Activated T-cell treated with anti-CD3 and anti-CD28 coated beads, Interleukin-2, amount 50 U/mL, for 1 hour (primary cell): ENCODE results near the gene RASGRF1.
"Not testable (repeated sequence)": the region's sequence is repeated elsewhere in the genome, so short reads cannot be mapped to it uniquely, and the experiment has no call there.

Source experiments
- DNase-seq: peaks from one replicate; pipeline ENCODE4 v3.0.0-alpha.2; 2020

Gene RASGRF1

DNA sequence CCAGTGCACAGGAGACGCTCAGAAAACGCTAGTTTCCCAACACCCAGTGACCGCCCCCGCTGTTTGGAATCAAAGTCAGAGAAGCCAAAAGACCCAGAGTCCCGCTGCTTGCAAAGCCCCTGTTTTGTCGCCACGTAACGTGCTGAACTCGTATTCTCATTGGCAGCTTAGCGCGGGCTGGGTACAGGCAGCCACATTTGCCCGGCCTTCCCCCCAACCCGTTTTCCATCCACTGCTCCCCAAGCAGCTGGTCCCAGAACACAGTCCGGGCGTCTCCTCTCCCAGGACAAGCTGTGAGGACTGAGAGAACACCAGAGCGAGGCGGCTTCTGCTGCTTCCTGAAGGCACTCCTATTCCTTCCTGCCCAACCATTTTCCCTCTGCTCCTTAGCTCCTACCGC lies 54.8 kb downstream of the RASGRF1 start:
- DNase-seq: no peak

DNA sequence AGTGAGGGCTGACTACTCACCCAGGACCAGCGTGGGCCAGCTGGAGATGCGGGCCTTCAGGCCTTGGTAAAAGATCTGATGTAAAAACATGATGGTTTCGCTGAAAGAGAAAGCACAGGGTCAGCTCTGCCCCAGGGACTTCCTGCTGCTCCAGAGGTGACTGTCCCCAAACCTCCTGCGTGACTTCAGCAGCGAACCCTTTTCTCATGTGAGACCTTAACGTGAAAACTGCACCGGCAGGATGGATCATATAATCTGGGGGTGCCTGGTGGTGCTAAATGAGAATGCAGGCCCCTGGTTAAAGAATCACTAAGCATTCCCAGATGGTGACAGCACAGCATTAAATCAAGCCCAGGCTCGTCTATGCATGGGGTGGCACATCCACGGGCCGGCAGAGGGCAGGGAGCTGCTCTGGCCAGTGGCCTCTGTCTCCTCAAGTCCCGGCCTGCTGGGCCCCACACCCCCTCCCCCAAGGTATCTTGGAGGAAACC lies 55.4 kb downstream of the RASGRF1 start:
- no peak for DNase-seq

DNA sequence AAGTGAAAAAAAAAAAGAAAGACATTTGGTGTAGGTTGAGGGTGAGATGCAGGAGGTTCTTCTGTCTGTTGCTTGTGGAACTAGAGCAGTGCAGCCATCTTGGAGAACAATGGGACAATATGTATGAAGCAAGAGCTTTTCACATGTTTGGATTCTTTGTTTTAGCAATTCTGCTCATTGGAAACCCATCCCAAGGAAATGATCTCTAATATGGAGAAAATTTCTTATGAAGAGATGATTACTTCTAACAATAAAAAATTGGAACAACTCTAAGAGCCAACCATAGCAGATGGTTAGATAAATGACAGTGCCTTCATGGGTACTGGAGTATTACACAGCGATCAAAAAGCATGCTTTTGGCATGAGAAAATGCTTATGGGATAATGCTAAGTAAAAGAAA lies 56.3 kb downstream of the RASGRF1 start:
- DNase-seq: no peak

DNA sequence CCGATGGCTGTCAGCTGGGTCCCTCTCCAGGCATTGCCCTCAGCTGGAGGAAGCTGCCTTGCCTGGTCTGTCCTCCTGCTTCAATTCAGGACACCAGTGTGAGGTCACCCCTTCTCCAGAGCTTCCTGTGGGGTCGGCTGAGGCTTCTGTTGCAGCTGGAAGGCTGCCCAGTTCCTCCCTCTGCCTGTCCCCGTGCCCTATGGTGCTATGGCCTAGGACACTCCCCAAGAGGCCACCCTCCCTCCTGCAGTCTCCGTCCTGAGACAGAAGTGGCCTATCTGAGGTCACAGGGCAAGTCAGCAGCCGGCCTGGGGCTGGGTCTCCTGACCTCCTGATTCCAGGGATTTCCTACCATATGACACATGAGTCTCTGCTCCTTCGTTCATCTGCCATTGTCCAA lies 57.9 kb downstream of the RASGRF1 start:
- DNase-seq: no peak

DNA sequence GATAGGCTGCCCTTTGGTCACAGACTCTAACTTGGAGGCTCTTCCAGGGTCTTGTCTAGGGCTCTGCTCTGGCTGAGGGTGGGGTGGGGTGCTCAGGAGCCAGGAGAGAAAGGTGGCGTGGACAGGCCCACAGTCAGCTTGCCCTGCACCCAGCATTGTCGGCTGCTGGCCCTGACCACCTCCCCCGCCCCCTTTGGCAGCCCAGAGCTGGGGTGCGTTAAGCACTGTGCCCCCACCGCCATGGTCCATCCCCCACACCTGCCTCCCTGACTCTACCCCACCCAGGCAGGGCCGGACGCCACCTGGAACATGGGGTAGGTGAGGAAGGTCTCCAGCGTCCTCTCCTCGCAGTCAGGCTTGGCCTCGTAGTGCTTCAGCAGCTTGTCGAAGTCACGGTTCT lies 58.8 kb downstream of the RASGRF1 start:
- DNase-seq: no peak

DNA sequence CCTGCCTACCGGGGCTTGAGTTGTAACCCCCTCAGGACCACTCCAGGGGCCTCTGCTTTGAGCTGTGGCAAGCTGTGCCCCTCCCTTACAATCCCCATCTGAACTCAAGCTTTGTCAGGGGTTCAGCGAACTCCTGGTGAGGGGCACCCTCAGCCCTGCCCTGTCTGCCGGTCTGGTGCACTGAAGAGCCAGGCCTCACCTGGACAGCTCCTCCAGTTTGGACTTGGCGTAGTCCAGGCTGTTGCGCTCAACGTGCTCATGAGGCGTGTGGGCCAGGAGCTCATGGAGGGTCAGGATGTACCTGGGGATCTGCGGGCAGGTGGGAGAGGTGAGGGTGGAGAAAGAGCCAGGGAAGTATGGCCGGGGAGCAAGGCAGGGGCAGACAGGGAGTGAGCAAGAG lies 59.4 kb downstream of the RASGRF1 start:
- no peak for DNase-seq

DNA sequence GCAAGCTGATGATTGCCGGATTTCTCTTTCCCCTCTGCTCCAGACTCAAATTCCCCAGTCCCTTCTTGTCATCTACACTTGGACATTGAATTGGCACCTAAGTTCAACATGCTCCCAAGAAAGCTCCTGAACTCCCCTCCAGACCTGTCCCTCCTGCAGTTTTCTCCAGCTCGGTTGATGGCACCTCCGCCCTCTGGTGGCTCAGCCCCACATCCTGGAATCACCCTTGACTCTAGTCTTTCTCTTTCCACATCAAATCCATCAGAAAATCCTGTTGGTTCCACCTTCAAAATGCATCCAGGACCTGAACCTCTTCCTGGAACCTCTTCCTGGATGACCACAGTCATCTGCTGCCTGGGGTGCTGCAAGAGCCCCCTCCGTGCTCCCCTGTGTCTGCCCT lies 60.1 kb downstream of the RASGRF1 start:
- no peak for DNase-seq

DNA sequence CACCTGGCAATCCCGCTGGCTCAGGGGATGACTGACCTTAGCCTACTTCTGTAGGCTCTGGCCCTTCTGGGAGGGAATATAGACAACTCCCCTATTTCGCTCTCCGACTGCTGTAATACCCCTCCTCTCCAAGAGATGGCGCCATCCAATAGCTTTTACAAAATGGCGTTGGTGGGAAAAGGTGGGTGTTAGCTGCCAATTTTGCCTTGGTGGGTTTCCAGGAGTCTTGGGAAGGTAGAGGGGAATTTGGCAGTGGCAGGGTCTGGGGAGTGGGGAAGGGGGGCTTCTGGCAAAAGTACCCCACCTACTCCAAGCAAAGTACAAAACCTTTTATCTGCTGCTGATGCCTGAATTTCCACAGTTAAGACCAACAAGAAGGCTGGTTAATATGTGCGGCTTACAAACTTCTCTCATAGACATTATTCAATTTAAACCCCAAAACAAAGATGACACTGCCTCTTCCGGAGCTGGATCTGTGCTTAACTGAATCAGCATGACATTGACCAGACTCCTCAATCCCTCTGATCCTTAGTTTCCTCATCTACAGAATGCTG lies 62.1 kb downstream of the RASGRF1 start:
- DNase-seq: no peak

DNA sequence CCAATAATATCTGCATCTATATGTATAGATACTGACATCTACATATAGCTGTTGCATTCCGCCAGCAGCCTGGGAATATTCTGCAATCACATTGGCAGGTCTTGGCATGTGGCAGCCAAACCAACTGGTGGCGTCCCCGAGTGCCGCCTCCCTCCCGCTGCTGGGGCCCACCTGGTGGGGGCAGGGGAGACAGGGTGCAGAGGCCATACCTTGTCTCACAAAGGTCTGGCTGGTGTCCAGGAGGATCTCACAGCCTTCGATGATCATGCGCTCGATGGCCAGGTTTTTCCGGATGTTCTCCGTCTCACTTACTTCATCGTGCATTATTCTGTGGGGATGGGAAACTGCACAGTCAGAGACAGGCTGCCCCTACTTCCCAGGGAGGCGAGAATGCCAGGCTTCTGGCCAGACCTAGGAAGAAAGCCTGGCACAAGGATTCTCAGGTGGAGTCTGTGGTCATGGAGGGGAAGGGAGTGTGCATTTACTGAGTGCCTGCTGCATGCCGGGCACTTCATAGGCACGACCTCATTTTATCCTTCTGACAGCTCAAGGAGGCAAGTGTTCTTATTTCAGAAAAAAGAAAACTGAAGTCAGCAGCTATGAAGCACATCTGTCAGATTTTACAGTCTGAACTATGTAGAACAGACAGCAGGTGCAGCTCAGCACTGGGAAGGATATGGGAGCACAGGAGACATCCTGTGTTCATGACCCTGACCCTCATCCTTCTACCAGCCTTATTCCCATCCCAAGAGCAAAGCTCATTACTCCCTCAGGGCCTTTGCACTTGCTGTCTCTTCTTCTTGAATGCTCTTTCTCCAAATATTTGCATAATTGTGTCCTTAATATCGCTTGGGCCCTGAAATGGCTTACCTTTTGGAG lies 62.8 kb downstream of the RASGRF1 start:
- DNase-seq: no peak

DNA sequence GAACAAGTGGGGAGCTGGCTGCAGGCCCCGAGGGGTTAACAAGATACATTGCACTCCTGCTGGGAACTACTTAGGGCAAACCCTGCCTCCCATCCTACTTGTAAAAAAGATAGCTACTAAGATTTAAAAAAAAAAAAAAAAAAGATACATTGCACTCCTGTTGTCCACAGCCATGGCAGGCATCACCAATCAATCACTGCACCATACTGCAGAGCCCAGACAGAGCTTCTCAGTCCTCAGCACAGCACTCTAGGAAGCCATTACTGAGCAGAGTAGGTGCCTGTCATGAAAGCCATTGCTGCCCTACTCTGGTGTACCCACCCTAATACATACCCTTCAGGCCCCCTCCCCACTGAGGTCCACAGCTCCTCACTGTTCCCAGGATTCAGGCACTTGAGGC lies 64.8 kb downstream of the RASGRF1 start:
- no peak for DNase-seq

DNA sequence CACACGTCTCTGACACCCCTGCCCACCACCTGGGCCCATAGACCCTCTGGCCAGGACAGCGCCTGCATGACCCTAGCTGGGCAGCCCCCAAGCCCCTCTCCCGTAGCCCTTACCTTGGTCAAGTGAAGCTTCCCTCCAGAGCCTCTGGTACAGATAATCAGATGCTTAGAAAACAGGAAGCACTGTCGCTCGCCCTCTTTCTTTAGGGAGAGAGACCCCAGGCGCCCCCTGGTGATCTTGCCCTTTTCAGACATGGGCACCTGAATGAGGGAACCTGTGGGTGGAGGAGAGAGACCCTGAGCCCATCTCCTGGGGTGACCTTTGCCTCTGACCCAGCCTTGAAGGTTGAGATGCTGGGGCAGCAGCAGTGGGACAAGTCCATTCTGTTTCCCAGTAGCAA lies 65.4 kb downstream of the RASGRF1 start:
- no peak for DNase-seq

DNA sequence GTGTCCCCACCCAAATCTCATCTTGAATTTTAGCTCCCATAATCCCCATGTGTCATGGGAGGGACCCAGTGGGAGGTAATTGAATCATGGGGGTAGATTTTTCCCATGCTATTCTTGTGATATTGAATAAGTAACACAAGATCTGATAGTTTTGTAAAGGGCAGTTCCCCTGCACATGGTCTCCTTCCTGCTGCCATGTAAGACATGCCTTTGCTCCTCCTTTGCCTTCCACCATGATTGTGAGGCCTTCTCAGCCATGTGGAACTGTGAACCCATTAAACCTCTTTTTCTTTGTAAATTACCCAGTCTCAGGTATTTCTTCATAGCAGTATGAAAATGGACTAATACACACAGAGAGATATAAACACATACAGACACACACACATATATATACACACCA lies 66.1 kb downstream of the RASGRF1 start:
- not testable (repeated sequence) for DNase-seq

DNA sequence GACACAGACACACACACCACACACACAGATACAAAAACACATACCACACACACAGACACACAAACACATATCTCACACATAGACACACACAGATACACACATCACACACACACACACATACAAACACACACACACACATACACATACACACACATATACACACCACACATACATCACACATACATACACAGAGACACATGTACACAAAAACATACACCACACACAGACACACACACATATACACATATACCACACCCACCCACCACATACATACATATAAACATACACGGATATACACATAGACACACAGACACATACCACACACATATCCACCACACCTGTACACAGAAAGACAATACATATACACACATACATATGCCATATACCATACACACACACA lies 66.7 kb downstream of the RASGRF1 start:
- no peak for DNase-seq

DNA sequence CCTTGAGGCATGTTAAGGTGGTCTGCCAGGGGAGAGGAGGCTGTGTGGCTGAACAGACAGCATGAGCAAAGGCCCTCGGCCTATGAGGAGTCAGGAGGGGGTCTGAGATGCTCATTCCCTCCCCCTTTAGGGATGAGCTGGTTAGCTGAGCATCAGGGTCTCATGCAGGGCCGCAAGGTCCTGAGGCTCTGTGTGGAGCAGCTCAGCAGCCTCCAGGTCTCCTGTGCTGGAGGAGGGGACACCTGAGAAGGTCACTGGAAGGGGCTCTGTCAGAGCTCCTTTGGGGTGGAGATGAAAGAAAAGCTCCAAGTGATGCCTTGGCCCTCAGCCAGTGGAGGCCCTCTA lies 67.1 kb downstream of the RASGRF1 start:
- no peak for DNase-seq

DNA sequence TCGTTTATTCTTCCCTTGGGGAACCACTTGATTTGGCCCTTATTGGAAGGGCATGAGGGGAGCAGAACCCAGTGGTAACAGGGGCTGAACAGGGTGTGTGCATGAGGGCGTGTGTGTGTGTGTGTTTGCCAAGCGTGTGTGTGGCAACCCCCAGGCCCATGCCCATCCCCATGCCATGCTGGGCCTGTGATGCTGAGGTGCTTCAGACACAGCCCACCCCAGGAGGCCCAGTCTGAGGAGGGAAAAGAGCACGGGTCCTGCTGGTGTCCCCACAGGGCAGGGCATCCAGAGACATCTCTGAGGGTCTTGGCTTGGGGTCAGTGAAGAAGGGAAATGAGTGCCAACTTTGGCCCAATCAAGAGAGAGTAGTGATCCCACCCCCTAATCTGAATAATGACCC lies 71.6 kb downstream of the RASGRF1 start:
- no peak for DNase-seq

DNA sequence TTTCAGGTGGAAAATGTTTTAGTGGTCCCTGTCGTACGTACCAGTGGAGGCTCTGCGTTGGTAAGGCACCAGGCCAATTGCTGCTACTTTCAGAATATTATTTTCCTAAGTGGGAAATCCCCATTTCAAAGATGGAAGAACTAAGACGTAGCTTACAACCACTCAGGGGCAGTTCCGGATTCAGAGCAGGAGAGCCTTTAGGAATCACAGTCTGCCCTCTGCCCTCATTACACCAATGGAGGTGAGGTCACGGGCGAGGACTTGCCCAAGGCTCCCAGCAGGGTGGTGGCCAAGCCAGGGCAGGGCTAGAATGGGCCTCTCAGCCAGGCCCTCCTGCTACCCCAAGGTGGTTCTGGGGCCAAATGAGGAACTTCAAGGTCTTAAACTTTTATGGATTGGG lies 72.6 kb downstream of the RASGRF1 start:
- no peak for DNase-seq

DNA sequence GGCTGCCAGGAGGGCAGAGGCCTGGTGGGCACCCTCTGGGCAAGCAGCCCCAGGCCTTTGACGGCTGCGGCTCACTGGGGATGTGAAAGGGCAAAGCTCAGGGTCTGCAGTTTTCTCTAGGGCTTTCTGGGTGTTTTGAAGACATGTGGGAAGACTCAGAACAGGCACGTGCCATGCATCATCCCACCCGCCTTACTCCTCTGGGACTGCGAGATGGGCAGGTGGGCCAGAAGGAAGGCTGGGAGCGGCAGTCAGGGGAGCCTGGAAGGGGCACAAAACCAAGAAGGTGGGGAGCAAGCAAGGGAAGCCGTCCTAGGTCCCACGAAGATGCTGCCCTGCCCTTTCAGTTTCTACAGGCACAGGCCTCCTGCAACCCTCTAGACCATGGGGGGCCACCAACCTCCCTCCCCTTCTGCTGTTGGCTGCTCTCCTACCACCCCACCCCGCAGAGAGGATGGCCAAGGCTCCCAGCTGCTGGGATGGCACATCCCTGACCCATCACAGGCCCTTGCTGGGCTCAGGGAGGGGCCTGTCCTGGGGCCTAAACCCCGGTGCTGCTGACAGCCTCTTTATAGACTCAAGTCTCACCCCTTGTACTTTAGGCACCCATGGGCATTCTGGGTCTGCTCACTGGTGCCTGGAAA lies 73.9 kb downstream of the RASGRF1 start:
- DNase-seq: no peak

DNA sequence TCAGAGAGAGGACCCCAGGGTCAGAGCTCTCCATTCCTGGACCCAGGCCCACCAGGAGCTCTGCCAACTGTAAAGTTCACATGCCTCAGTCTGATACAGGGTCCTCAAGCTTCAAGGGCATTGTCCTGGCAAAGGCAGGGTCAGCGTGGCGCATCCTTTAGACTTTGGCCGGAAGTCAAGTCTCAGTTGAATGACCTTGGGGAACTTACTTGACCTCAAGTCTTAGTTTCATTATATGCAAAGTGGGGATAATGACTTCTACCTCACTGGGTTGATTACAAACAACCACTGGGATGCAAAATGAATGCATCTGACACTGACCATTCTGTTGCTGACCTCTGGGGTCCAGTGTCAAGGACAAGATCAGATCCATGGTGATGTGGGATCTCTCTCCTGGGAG lies 75.2 kb downstream of the RASGRF1 start:
- no peak for DNase-seq

DNA sequence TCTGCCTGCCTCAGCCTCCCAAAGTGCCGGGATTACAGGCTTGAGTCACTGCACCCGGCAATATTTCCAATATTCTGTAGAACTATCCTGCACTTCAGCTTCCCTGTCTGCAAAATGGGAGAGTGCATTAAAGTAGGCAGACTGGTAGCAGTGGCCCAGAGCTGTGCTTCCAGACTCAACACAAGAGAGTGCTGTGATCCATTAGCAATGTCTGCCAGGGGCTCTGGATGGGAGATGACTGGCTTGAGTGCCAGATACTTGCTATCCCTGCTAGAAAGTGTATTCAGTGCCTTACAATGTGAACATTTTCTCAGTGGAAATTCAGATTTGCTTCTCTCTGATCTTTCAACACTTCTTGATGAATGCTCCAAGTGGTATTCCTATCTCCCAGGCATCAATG lies 80.3 kb downstream of the RASGRF1 start:
- DNase-seq: no peak

DNA sequence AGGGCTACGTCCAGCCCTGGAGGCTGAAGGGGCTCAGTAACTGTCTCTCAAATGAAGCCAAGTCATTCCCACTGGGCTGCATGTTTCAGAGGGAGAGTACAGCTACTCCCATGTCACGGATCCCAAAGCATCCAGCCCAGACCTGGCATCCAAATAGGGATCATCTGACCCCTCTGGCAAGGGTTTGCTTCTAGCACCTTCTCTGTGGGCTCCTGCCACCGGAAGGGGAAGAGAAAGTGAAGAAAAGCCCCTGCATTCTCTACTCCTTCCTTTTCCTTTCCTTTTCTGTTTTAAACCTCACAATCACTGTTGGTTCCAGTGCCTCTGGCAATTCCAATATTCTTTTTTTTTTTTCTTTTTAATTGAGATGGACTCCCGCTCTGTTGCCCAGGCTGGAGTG lies 81.2 kb downstream of the RASGRF1 start:
- no peak for DNase-seq

DNA sequence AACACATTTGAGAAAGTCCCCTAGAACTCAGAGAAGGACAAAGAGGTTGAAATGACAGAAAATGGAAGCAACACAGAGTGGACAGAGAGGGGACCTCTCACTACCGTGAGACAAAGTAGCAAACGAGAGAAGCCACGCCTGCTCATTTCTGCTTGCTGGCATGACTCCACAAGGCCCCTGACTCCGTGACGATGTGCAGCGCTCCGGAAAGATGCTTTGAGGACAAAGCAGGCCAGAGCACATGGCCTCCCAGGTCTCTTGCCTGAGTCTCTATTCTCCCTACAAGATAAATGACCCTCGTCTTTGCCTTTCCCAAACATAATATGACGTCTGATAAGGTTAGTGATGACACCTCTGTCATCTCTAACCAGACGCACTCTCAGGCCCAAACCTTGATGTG lies 81.9 kb downstream of the RASGRF1 start:
- no peak for DNase-seq

DNA sequence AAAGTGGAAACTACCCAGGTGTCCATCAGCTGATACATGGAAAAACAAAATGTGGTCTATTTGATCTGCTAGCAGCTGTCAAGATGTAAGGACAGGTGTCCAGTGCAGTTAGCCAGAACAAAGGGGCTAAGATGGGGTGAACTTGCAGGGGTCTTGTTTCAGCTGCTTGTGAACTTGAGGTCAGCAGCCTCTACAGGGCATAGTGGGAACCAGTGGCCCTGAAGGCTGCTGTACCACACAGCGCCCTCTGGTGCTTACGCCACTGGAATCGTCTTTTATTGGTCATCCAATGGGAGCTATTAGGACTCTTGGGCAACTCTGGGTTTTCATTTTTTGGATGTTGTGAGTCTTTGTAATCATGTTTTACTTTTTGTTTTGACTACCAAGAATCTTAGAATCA lies 83.5 kb downstream of the RASGRF1 start:
- DNase-seq: no peak

DNA sequence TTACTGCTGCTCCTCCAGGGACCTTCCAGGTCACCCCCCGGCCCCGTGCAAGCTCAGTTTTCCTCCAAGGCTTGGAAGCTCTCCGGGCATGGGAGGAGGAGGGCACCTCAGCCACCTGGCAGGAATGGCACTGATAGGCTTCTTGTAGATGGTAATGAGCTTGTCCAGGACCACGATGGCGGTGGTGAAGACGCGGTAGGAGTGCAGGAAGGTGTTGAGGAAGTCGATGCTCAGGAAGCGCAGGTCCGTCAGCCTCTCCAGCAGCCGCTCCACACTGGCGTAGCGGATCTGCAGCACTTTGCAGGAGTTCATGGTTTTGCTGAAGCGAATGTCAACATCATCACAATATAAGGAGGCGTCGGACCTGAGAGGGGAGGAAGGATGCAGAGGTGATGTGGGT lies 84.5 kb downstream of the RASGRF1 start:
- DNase-seq: no peak

DNA sequence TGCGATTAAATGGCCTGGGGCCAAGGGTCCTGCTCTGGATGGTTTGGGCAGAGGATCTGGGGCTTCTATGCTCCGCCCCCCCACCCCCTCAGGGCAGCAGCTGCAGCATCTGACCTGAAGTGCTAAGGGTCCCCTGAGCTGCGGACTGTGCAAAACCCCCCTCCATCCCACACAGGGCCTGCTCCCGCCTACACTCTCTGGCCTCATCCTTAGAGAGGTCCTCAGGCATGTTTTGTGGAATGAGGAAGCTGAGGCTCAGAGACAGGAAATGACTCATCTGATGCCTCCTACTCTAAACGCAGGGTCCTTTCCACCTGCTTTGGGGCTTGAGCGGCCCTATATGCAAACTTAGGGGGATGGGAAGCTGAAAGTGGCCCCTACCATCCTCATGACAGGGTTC lies 86.2 kb downstream of the RASGRF1 start:
- no peak for DNase-seq
